Activated CD4-positive, CD25-positive, alpha-beta regulatory T cell (primary cell): ENCODE results near the gene NOS1AP.

Experiments used
- DNase-seq, 4 experiments: peaks; one replicate each; lab custom pipeline; 2025; lab: John Stamatoyannopoulos, UW

NOS1AP gene

DNA sequence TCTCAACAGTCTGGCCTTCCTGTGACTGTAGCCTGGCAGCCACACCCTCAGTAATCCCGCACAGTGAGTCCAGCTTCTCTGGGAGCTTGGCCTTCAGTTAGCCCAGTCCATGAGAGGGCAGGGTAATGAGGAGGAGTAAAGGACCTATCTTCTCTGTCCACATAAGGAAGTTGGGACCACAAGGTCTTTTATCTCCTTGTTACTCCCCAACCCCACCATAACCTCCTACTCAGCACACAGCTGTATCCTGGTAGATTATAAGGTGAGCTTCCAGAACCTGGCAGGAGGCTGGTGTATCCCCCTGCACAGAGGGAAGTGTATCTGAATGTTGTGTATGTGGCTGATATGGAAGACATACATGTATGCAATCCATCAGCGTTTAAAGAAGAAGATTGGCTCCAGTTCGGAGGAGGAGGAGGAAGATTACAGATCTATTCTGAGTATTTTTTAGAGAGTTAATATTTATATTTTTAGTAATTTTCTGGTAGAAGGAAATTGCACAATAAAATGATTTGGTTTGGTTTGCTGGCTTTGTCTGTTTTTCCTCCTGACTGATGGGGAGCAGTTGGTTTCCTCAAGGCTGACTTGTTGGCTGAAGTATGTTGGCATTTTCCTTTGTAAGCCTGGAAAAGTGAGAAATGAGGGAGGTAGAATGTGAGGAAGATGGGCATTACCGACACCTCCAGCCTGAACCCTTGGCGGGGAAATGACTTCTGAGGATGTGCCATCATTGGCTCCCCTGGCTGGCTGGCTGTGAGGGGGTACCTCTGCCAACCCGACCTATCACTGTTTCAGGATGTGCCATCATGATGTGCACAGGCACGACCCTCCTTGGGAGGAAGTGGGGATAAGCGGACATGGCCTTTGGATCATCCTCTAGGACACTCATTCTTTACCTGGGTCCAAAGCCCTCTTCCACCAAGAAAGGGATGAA lies 317.1 kb downstream of the NOS1AP start:
- no peak for DNase-seq

DNA sequence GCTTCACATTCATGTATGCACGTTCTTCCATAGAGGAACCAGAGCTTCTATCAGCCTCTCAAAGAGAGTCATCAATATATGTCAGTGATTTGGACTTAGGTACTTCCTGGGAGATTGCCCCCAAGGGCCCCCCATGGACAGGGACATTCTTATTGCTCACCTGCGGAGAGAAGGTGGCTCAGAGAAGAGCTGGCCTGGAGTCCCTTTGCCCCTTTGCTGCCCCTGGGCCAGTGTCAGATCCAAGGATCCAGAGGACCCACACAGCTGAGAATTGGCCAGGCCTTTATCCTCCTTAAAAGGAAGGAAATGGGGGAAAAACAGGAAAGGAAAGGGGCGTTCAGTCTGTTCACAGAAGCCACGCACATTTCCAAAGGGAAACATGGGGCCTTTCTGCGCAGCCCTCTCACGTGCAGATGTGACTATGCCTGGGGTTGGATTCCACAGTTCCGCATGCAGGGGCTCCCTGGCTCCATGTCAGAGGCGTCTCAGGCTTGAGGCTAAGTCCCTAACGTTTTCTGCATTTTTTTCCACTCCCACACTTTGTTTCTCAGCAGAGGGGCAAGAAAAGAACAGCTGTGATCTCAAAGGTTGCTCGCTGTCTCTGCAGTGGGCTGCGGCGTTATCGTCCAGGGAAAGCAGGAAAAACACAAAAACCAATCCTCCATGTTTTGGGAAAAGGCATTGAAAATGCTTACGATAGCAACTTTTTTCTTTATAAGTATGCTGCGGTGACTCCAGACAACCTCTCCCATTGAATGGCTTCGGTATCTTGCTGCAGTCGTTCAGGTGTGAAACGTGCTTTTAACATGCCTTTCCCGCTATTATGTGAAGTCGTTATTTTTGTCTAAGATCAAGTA lies 318.0 kb downstream of the NOS1AP start:
- no peak for DNase-seq

GRCh38 chr1:162388083-162388594 lies 318.6 kb downstream of the NOS1AP start:
- no peak for DNase-seq

- no peak for DNase-seq
Measured at GRCh38 chr1:162388615-162389014, 319.1 kb downstream of the NOS1AP start.

GRCh38 chr1:162389021-162389818 lies 319.7 kb downstream of the NOS1AP start:
- no peak for DNase-seq

DNA sequence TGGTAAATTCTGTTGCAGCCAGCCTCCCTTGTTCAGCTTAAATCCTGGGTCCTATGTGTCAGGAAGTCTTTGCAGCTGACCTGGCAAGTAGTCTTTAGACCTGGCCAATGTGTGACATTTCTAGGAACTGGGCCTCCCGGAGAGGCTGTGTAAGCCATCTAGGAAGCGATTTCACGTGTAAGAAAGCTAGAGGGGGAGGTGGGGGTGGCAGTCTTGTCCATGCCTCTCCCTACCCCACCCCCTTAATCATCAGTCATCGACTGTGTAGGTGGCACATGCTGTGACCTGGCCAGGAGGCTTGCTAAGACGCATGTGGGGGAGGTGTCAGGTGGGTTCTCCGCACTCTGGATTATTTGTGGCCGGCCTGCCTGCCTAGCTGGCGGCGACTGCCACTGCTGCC lies 320.5 kb downstream of the NOS1AP start:
- DNase-seq: no peak

DNA sequence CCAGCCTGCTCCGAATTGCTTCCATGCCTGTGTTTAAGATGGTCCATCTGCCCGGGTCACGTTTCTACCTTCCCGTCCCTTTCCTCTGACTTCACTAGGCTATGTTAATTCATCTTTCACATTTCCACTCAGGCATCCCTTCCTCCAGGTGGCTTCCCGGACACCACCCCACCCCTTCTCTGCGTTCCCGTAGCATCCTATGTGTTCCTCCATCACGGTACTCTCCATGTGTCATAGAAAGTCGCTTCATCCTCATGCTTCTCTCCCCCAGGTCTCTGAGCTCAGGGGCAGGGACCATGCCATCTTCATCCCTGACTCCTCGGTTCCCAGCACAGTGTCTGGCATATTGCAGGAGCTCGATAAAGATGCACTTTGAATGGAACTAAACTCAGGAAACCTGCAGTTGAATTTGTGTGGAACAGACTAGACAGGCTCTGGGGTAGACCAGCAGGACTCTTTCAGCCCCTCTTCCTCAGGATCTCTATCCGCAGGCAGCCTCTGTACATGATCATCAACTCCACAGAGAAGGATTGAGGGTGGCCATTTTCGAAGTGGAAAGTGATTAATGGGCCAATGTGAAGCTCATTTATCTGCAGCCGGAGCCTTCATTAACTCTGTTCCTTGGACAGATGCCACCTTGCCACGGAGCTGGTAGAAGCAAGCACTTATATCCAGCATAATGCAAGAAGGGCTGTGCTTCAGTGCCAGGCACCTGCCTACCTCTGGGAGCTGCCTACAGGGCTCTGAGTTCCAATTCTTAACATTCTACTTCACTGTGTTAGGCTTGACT lies 321.1 kb downstream of the NOS1AP start:
- no peak for DNase-seq

GRCh38 chr1:162391790-162392563 lies 322.5 kb downstream of the NOS1AP start:
- DNase-seq: no peak

GRCh38 chr1:162396201-162396906 lies 326.9 kb downstream of the NOS1AP start:
- no peak for DNase-seq

DNA sequence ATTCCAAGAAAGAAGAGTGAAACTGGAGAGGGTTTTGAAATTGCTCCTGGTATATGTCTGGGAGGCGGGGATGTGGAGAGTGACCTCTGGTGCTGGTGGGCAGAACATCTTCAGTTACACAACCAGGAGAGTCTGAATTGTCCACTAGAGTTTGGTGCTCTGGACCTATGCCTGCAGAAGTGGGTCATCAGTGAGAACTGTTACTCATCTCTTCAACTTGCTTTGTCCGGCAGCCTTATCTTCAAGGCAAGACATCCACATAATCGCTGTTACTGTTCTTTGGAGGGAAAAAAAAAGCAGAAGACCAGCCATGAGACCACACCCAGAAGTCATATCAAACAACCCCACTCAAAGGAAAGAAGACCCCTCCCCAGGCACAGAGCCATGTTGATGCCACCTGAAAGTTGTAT lies 327.6 kb downstream of the NOS1AP start:
- no peak for DNase-seq

- no peak for DNase-seq
Measured at GRCh38 chr1:162397943-162398560, 328.6 kb downstream of the NOS1AP start.

DNA sequence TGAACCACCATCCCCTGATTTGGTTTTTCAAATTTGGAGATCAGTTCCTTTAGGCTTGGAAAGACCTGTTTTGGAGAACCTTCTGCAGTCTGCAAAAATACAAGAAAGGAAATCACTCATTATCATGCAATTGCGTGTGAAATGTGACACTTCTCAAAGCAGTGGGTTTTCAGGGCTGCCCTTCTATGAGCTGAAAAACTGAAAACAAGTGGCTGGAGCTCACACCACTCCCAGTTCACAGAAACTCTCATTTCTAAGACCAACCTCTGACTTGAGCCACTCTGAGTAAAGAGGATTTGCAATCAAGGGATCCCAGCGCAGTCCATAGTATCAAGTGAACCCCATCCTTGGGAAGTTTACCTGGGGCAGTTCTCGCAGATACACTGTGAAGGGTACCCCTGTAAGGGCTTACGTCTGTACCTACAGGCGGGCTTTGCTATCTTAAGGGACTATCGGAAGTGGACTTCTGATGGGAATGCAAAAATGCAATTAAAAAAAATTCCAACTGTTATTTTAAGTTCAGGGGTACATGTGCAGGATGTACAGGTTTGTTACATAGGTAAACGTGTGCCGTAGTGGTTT lies 329.6 kb downstream of the NOS1AP start:
- no peak for DNase-seq

- no peak for DNase-seq
Measured at GRCh38 chr1:162400790-162401355, 331.4 kb downstream of the NOS1AP start.

DNA sequence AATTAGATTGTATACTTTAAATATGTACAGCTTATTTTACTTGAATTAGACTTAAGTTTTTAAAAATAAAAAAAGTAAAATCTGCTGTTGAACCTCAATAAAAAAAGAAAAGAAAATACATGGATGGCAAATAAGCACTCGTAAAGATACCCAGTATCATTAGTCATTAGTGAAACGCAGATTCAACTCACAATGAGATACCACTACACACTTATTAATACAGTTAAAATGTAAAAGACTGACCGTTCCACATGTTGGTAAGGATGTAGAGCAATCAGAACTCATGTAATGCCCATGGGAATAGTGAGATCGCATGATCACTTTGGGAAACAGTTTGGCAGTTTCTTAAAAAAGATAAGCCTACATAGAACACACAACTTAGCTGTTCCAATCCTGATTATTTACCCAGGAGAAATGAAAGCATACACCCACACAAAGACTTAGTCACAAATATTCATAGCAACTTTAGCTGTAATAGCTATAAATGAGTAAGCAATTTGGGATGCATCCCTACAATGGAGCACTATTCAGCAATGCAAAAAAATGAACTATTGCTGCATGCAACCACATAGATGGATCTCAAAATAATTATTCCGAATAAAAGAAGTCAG lies 335.2 kb downstream of the NOS1AP start:
- DNase-seq: no peak

DNA sequence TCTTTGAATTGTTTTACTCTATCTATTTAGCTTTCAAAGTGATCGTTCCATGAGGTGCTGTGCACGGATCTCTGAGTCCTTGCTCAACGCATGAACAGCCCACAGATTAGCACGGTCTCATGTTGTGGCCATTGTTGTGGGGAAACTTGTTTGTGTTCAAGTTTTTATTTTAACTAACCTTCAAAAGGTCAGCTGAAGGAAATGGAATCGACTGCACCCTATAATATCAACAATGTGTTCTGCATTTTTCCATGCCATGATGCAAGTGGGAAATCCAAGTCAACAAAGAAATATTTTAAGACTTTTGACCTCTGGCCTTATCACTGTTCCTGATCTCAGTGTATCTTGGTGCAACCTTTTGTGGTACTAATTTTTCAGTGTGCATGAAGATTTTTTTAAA lies 336.3 kb downstream of the NOS1AP start:
- DNase-seq: no peak

DNA sequence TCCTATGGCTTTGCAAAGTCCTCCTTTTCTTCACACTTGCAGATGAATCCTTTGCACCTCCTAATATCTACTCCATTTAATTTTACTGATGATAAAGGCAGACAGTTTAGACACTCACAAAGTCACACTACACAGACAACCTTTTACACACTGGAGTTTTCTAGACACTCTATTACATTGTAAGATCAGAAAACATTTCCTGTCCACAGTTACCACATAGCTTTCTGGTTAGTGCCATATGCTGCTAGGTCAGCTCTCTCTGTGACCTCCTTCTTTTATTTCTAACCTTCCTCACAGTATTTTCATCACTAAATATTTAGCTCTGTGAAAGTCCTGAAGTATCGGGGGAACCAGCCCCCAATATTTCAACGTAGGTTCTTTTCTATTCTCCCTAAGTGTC lies 337.3 kb downstream of the NOS1AP start:
- DNase-seq: no peak

DNA sequence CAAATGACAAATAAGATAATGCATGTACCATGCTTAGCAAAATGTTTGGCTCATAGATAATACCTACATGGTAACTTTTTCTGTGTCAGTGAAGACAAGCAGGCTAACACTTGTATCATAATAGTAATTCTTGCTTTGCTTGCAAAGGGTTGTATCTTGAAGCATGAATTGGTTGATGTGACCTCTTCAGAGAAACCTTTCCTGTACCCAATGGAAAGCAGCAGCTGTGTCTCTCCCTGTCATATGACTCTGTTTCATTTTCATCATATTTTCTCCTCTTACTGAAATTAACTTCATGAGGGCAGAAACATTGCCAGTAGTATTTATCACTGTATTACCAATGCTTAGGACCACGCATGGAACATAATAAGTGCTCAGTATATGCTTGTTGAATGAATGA lies 338.0 kb downstream of the NOS1AP start:
- no peak for DNase-seq

GRCh38 chr1:162412002-162412401 lies 342.5 kb downstream of the NOS1AP start, which contains the start of gene SH2D1B:
SH2D1B (minus strand) TSS chr1:162412136; CDS start chr1:162412016, 120 bp downstream.
- DNase-seq: no peak
